Measurements from ENCODE around the gene SKIL.

Gene SKIL, protein sequence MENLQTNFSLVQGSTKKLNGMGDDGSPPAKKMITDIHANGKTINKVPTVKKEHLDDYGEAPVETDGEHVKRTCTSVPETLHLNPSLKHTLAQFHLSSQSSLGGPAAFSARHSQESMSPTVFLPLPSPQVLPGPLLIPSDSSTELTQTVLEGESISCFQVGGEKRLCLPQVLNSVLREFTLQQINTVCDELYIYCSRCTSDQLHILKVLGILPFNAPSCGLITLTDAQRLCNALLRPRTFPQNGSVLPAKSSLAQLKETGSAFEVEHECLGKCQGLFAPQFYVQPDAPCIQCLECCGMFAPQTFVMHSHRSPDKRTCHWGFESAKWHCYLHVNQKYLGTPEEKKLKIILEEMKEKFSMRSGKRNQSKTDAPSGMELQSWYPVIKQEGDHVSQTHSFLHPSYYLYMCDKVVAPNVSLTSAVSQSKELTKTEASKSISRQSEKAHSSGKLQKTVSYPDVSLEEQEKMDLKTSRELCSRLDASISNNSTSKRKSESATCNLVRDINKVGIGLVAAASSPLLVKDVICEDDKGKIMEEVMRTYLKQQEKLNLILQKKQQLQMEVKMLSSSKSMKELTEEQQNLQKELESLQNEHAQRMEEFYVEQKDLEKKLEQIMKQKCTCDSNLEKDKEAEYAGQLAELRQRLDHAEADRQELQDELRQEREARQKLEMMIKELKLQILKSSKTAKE

GRCh38 chr3:170357176-170358041 lies at the start of gene SKIL:
Gene SKIL, plus strand, starts transcription at chr3:170357715. Its CDS starts 2,617 bp downstream, at chr3:170360332.
- peaks cover 0 to 10% of the 10 kb centered on the region in 2 donors for H3K36me3 ChIP-seq (ENCODE audit: control insufficient read depth in 2 of 2, insufficient read depth in 2 of 2, low read length in 2 of 2)
- peak within 1 kb of the TSS; percentile 98 to 99 for H3K27ac ChIP-seq (ENCODE audit: low read depth in 2 of 2, low read length in 2 of 2)
- H3K27me3 ChIP-seq (ENCODE audit: control insufficient read depth in 2 of 2, insufficient read depth in 2 of 2, low read length in 2 of 2): no peaks in the 10 kb centered on the region
- peak within 1 kb of the TSS; percentile 57 to 91 for H3K9ac ChIP-seq (ENCODE audit: low read depth in 1 of 2, low read length in 2 of 2)
- H3K9me3 ChIP-seq (ENCODE audit: control insufficient read depth in 2 of 2, low read length in 2 of 2): no peaks in the 10 kb centered on the region
- peak within 1 kb of the TSS; percentile 79 to 81 for H3K4me3 ChIP-seq (ENCODE audit: low read length in 2 of 2)
- H3K4me1 ChIP-seq (ENCODE audit: control insufficient read depth in 2 of 2, insufficient read depth in 2 of 2, low read length in 2 of 2): peaks cover 12 to 22% of the 10 kb centered on the region in 2 donors

DNA sequence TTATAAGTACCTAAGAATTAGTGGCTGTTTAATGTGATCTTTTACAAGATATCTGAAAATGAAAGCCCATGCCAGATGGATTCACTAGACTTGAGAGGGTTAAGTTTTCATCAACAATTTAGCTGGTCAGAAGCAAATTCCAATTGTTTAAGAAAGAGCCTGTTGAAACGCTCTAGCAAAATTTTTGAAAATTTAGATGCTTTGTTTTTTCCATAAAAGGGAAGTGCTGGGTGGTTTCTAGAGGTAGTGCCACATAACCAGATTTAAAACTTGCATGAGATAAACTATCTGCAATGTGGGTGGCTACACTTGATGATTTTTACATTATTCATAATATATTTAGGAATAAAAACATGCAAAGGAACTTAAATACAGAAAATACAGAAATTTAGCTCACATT lies 48.5 kb upstream of the SKIL start:
- H3K9me3 ChIP-seq (ENCODE audit: control insufficient read depth in 2 of 2, low read length in 2 of 2): no peaks in the 10 kb centered on the region
- no peaks in the 10 kb centered on the region for H3K36me3 ChIP-seq (ENCODE audit: control insufficient read depth in 2 of 2, insufficient read depth in 2 of 2, low read length in 2 of 2)
- H3K4me1 ChIP-seq (ENCODE audit: control insufficient read depth in 2 of 2, insufficient read depth in 2 of 2, low read length in 2 of 2): peaks cover 0 to 3% of the 10 kb centered on the region in 2 donors
- no peak overlapping the region for H3K27ac ChIP-seq (ENCODE audit: low read depth in 2 of 2, low read length in 2 of 2)
- H3K4me3 ChIP-seq (ENCODE audit: low read length in 2 of 2): no peak overlapping the region
- H3K9ac ChIP-seq (ENCODE audit: low read depth in 1 of 2, low read length in 2 of 2): no peak overlapping the region
- H3K27me3 ChIP-seq (ENCODE audit: control insufficient read depth in 2 of 2, insufficient read depth in 2 of 2, low read length in 2 of 2): no peaks in the 10 kb centered on the region

- no peaks in the 10 kb centered on the region for H3K9me3 ChIP-seq (ENCODE audit: control insufficient read depth in 2 of 2, low read length in 2 of 2)
- no peaks in the 10 kb centered on the region for H3K27me3 ChIP-seq (ENCODE audit: control insufficient read depth in 2 of 2, insufficient read depth in 2 of 2, low read length in 2 of 2)
- no peaks in the 10 kb centered on the region for H3K36me3 ChIP-seq (ENCODE audit: control insufficient read depth in 2 of 2, insufficient read depth in 2 of 2, low read length in 2 of 2)
- H3K4me1 ChIP-seq (ENCODE audit: control insufficient read depth in 2 of 2, insufficient read depth in 2 of 2, low read length in 2 of 2): no peaks in the 10 kb centered on the region
- H3K9ac ChIP-seq (ENCODE audit: low read depth in 1 of 2, low read length in 2 of 2): no peak overlapping the region
- no peak overlapping the region for H3K27ac ChIP-seq (ENCODE audit: low read depth in 2 of 2, low read length in 2 of 2)
- H3K4me3 ChIP-seq (ENCODE audit: low read length in 2 of 2): no peak overlapping the region
Observed at GRCh38 chr3:170317954-170318353, 39.6 kb upstream of the SKIL start.

DNA sequence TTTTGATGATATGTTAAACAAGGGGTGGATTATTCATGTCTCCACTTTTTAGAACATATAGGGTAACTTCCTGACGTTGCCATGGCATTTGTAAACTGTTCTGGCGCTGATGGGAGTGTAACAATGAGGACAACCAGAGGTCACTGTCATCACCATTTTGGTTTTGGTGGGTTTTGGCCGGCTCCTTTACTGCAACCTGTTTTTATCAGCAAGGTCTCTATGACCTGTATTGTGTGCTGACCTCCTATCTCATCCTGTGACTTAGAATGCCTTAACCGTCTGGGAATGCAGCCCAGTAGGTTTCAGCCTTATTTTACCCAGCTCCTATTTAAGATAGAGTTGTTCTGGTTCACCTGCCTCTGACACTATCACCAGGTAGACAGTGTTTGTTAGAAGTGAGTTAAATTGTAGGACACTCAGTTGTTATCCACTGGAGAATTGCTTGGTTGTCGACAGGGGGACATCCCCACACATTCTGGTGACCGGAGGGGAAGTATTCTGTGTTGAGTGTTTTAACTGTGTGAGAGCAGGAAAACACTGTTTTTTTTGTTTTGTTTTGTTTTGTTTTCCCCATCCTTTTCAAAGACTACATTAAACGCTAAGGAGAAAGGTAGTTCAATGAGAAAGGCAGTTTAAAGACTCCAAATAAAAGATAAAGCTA lies 36.9 kb upstream of the SKIL start:
- H3K27me3 ChIP-seq (ENCODE audit: control insufficient read depth in 2 of 2, insufficient read depth in 2 of 2, low read length in 2 of 2): no peaks in the 10 kb centered on the region
- H3K9me3 ChIP-seq (ENCODE audit: control insufficient read depth in 2 of 2, low read length in 2 of 2): no peaks in the 10 kb centered on the region
- H3K4me1 ChIP-seq (ENCODE audit: control insufficient read depth in 2 of 2, insufficient read depth in 2 of 2, low read length in 2 of 2): no peaks in the 10 kb centered on the region
- no peak overlapping the region for H3K27ac ChIP-seq (ENCODE audit: low read depth in 2 of 2, low read length in 2 of 2)
- H3K9ac ChIP-seq (ENCODE audit: low read depth in 1 of 2, low read length in 2 of 2): no peak overlapping the region
- no peak overlapping the region for H3K4me3 ChIP-seq (ENCODE audit: low read length in 2 of 2)
- H3K36me3 ChIP-seq (ENCODE audit: control insufficient read depth in 2 of 2, insufficient read depth in 2 of 2, low read length in 2 of 2): no peaks in the 10 kb centered on the region

DNA sequence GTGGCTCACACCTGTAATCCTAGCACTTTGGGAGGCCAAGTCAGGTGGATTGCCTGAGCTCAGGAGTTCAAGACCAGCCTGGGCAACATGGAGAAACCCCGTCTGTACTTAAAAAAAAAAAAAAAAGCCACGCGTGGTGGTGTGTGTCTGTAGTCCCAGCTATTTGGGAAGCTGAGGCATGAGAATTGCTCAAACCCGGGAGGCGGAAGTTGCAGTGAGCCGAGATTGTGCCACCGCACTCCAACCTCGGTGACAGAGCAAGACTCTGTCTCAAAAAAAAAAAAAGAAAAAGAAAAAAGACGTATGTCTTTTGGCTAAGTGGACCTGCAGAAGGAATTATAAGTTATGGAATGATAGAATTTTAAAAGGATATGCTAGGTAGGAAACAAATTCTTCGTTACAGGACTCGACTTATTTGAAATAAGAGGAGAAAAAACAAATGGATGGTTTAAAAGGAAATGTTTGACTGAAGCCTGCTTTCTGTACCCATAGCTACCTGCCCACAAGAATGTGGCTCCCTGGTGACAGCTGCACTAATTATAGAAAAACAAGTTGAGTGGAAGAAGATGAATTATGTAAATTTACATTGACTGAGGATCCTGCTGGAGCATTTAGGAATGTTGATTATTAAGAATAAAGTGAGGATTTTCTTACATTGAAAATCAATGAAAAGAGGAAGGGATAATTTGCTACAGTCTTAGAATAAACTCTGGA lies 36.0 kb upstream of the SKIL start:
- Histone ChIP-seq H3K36me3 (ENCODE audit: control insufficient read depth in 2 of 2, insufficient read depth in 2 of 2, low read length in 2 of 2) (no peaks in the 10 kb centered on the region), H3K9ac (ENCODE audit: low read depth in 1 of 2, low read length in 2 of 2) (no peak overlapping the region), H3K9me3 (ENCODE audit: control insufficient read depth in 2 of 2, low read length in 2 of 2) (no peaks in the 10 kb centered on the region), H3K27me3 (ENCODE audit: control insufficient read depth in 2 of 2, insufficient read depth in 2 of 2, low read length in 2 of 2) (no peaks in the 10 kb centered on the region), H3K4me1 (ENCODE audit: control insufficient read depth in 2 of 2, insufficient read depth in 2 of 2, low read length in 2 of 2) (no peaks in the 10 kb centered on the region), H3K4me3 (ENCODE audit: low read length in 2 of 2) (no peak overlapping the region), H3K27ac (ENCODE audit: low read depth in 2 of 2, low read length in 2 of 2) (no peak overlapping the region)

DNA sequence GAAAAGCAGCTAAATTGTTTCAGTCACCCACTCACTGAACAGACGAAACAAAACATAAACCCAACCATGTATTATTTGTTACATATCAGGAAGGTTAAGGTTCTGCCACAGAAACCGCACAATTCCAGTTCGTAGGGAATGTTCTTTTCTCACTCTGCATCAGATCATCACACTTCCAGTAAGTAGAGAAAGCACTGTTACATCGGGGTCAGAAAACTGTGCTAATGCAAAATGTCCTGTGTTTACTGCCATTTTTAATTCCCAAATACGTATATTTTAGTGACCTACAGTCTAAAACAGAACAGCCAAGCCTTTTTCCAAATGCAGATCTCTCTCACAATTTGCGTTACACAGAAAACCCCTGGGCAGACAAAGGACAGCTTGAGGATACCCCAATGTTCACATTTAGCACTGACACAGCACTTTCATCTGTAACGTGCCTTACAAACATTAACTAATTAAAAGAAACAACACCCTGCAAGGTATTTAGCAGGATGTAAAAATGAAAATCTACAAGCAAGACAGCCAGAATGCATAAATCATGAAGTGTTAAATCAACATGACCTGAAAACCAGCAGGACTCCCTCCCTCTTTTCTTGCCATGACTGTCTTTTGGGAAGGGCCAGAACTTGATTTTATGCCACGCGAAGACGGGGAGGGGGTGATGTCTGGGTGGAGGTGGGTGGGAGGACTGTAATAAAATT lies 34.8 kb upstream of the SKIL start:
- Histone ChIP-seq H3K27ac (ENCODE audit: low read depth in 2 of 2, low read length in 2 of 2) (no peak overlapping the region), H3K4me3 (ENCODE audit: low read length in 2 of 2) (no peak overlapping the region), H3K27me3 (ENCODE audit: control insufficient read depth in 2 of 2, insufficient read depth in 2 of 2, low read length in 2 of 2) (no peaks in the 10 kb centered on the region), H3K9ac (ENCODE audit: low read depth in 1 of 2, low read length in 2 of 2) (no peak overlapping the region), H3K36me3 (ENCODE audit: control insufficient read depth in 2 of 2, insufficient read depth in 2 of 2, low read length in 2 of 2) (no peaks in the 10 kb centered on the region), H3K4me1 (ENCODE audit: control insufficient read depth in 2 of 2, insufficient read depth in 2 of 2, low read length in 2 of 2) (no peaks in the 10 kb centered on the region), H3K9me3 (ENCODE audit: control insufficient read depth in 2 of 2, low read length in 2 of 2) (no peaks in the 10 kb centered on the region)

- H3K9me3 ChIP-seq (ENCODE audit: control insufficient read depth in 2 of 2, low read length in 2 of 2): no peaks in the 10 kb centered on the region
- no peaks in the 10 kb centered on the region for H3K36me3 ChIP-seq (ENCODE audit: control insufficient read depth in 2 of 2, insufficient read depth in 2 of 2, low read length in 2 of 2)
- no peaks in the 10 kb centered on the region for H3K4me1 ChIP-seq (ENCODE audit: control insufficient read depth in 2 of 2, insufficient read depth in 2 of 2, low read length in 2 of 2)
- H3K4me3 ChIP-seq (ENCODE audit: low read length in 2 of 2): no peak overlapping the region
- H3K27me3 ChIP-seq (ENCODE audit: control insufficient read depth in 2 of 2, insufficient read depth in 2 of 2, low read length in 2 of 2): no peaks in the 10 kb centered on the region
- no peak overlapping the region for H3K27ac ChIP-seq (ENCODE audit: low read depth in 2 of 2, low read length in 2 of 2)
- H3K9ac ChIP-seq (ENCODE audit: low read depth in 1 of 2, low read length in 2 of 2): no peak overlapping the region
Observed at GRCh38 chr3:170323331-170323730, 34.2 kb upstream of the SKIL start.

GRCh38 chr3:170324962-170325361 lies 32.6 kb upstream of the SKIL start:
- no peaks in the 10 kb centered on the region for H3K4me1 ChIP-seq (ENCODE audit: control insufficient read depth in 2 of 2, insufficient read depth in 2 of 2, low read length in 2 of 2)
- H3K36me3 ChIP-seq (ENCODE audit: control insufficient read depth in 2 of 2, insufficient read depth in 2 of 2, low read length in 2 of 2): no peaks in the 10 kb centered on the region
- H3K9ac ChIP-seq (ENCODE audit: low read depth in 1 of 2, low read length in 2 of 2): no peak overlapping the region
- H3K27ac ChIP-seq (ENCODE audit: low read depth in 2 of 2, low read length in 2 of 2): no peak overlapping the region
- H3K4me3 ChIP-seq (ENCODE audit: low read length in 2 of 2): no peak overlapping the region
- no peaks in the 10 kb centered on the region for H3K27me3 ChIP-seq (ENCODE audit: control insufficient read depth in 2 of 2, insufficient read depth in 2 of 2, low read length in 2 of 2)
- H3K9me3 ChIP-seq (ENCODE audit: control insufficient read depth in 2 of 2, low read length in 2 of 2): no peaks in the 10 kb centered on the region

All from mucosa of rectum (tissue), 2 donors.